HCT116 (cell line): ENCODE data around the gene S100A3. TPM values are rescaled to one million over a fixed set of nuclear protein-coding genes. Genes with fewer than 3 reads are reported as not detected.

Source experiments
- ATAC-seq: fragments of 200-7000 bp; cut with Tn5 transposase; 2 replicates; pipeline ENCODE4 v1.9.1; 2020; ENCODE audit warnings: mild to moderate bottlenecking, moderate library complexity
- Bru-seq: library from RNA; stranded (reverse); fragments of 400-500 nt; gene quantifications from one replicate; lab custom pipeline; 2021; lab: Mats Ljungman, UMichigan
- BruChase-seq, 2 experiments: library from RNA; stranded (reverse); fragments of 400-500 nt; gene quantifications; one replicate each; lab custom pipeline; 2021; lab: Mats Ljungman, UMichigan
- BruUV-seq: library from RNA; stranded (reverse); fragments of 400-500 nt; replicated peaks from 2 replicates; lab custom pipeline; 2021; lab: Mats Ljungman, UMichigan
- CTCF ChIA-PET: fragments of 300-600 bp; sonication (Branson Sonifier 250); formaldehyde crosslinking; loops from one replicate; lab custom pipeline; 2021; ENCODE audit warnings: antibody characterized with exemption; lab: Charles Lee
- POLR2A ChIA-PET: fragments of 300-600, 350-600 bp; sonication (Branson Sonifier 250); formaldehyde crosslinking; loops from one replicate; lab custom pipeline; 2021; ENCODE audit warnings: antibody characterized with exemption; lab: Charles Lee
- RAD21 ChIA-PET, 2 experiments: fragments of 300-600 bp; sonication (Branson Sonifier 250); formaldehyde crosslinking; loops; one replicate each; lab custom pipeline; 2023; ENCODE audit warnings: low total read pairs in 2 of 2; ENCODE audit not compliant: uncharacterized antibody in 2 of 2, unreplicated experiment in 2 of 2, low non-redundant PET in 1 of 2; lab: Charles Lee
- DNase-seq: peaks from one replicate; pipeline ENCODE4 v3.0.0-alpha.2; 2010; ENCODE audit warnings: low read depth, low spot score
- H2AFZ ChIP-seq: fragments of 200-600 bp; shearing (Covaris generic), sonication (generic); 2 replicates; pipeline ENCODE4 v1.6.1; 2017; ENCODE audit warnings: low read depth, mixed run types, mixed read lengths, antibody characterized with exemption, low read length; ENCODE audit not compliant: poor library complexity, severe bottlenecking
- H3K27ac ChIP-seq: 2 replicates; pipeline ENCODE4 v1.5.1; 2012; ENCODE audit warnings: low read depth, low read length
- H3K27me3 ChIP-seq: fragments of 200-600 bp; sonication (generic); 2 replicates; pipeline ENCODE4 v1.6.1; 2016; ENCODE audit warnings: mixed run types, low read length, mixed read lengths; ENCODE audit not compliant: insufficient read depth
- H3K36me3 ChIP-seq, 2 experiments: fragments of 200-500 bp in 1 of 2; fragments of 200-600 bp in 1 of 2; sonication (Bioruptor generic) in 1 of 2; sonication (generic) in 1 of 2; 2 replicates each; pipeline versions ENCODE4 v1.5.1 to v1.6.1; 2014 to 2016; ENCODE audit warnings: low read length in 2 of 2, inconsistent platforms in 1 of 2, mixed read lengths in 1 of 2, mixed run types in 1 of 2; ENCODE audit not compliant: insufficient read depth in 2 of 2, control insufficient read depth in 1 of 2
- H3K4me1 ChIP-seq, 2 experiments: fragments of 200-600 bp in 1 of 2; sonication (generic) in 1 of 2; 2 replicates each; pipeline versions ENCODE4 v1.5.1 to v1.6.1; 2012 to 2017; ENCODE audit warnings: low read length in 2 of 2, inconsistent platforms in 1 of 2, mild to moderate bottlenecking in 1 of 2, mixed read lengths in 1 of 2, mixed run types in 1 of 2, moderate library complexity in 1 of 2; ENCODE audit not compliant: insufficient read depth in 2 of 2, control insufficient read depth in 1 of 2
- H3K4me2 ChIP-seq: fragments of 200-600 bp; sonication (generic); 2 replicates; pipeline ENCODE4 v1.6.1; 2017; ENCODE audit warnings: mixed run types, low read length, mixed read lengths
- H3K4me3 ChIP-seq, 2 experiments: fragments of 200-600 bp in 1 of 2; sonication (generic) in 1 of 2; replicated peaks in 1 of 2; 2 replicates each; pipeline ENCODE4 v1.5.1; 2011 to 2016; ENCODE audit warnings: low read length in 2 of 2, control low read depth in 1 of 2, low read depth in 1 of 2, mild to moderate bottlenecking in 1 of 2, mixed read lengths in 1 of 2, mixed run types in 1 of 2
- H3K79me2 ChIP-seq: fragments of 200-600 bp; sonication (generic); 2 replicates; pipeline ENCODE4 v1.6.1; 2017; ENCODE audit warnings: mild to moderate bottlenecking, mixed run types, low read length, moderate library complexity, mixed read lengths; ENCODE audit not compliant: insufficient read depth
- H3K9ac ChIP-seq: fragments of 200-600 bp; sonication (generic); 2 replicates; pipeline ENCODE4 v1.6.1; 2016; ENCODE audit warnings: low read length, mixed read lengths
- H3K9me2 ChIP-seq: fragments of 200-600 bp; sonication (generic), shearing (Covaris generic); 2 replicates; pipeline ENCODE4 v1.6.1; 2017; ENCODE audit warnings: mixed run types, mild to moderate bottlenecking, moderate library complexity; ENCODE audit not compliant: insufficient read depth
- H3K9me3 ChIP-seq, 2 experiments: fragments of 200-500 bp in 1 of 2; fragments of 200-600 bp in 1 of 2; sonication (Bioruptor generic) in 1 of 2; sonication (generic) in 1 of 2; 2 replicates each; pipeline ENCODE4 v1.6.1; 2014 to 2017; ENCODE audit warnings: low read length in 2 of 2, mixed read lengths in 2 of 2, inconsistent platforms in 1 of 2, low read depth in 1 of 2, mild to moderate bottlenecking in 1 of 2, mixed run types in 1 of 2, moderate library complexity in 1 of 2; ENCODE audit not compliant: control insufficient read depth in 1 of 2, insufficient read depth in 1 of 2
- H4K20me1 ChIP-seq: fragments of 200-600 bp; sonication (generic), shearing (Covaris generic); 2 replicates; pipeline ENCODE4 v1.6.1; 2017; ENCODE audit warnings: mixed run types, mild to moderate bottlenecking, moderate library complexity; ENCODE audit not compliant: insufficient read depth
- CTCF ChIP-seq, 3 experiments: fragments of 200-600 bp in 1 of 3; sonication (generic) in 1 of 3; IDR thresholded peaks in 2 of 3; conservative IDR thresholded peaks in 1 of 3; 2 replicates each; pipeline ENCODE4 v1.5.1; 2012 to 2017; ENCODE audit warnings: low read depth in 2 of 3, low read length in 2 of 3, antibody characterized with exemption in 1 of 3, borderline replicate concordance in 1 of 3, control low read depth in 1 of 3, mild to moderate bottlenecking in 1 of 3, mixed read lengths in 1 of 3, mixed run types in 1 of 3, moderate library complexity in 1 of 3; ENCODE audit not compliant: insufficient read depth in 1 of 3
- ELF1 ChIP-seq: IDR thresholded peaks from 2 replicates; pipeline ENCODE4 v1.6.1; 2012; ENCODE audit warnings: low read depth, borderline replicate concordance
- POLR2A ChIP-seq: IDR thresholded peaks from 2 replicates; pipeline ENCODE4 v1.7.0; 2011; ENCODE audit warnings: borderline replicate concordance; ENCODE audit not compliant: insufficient read depth, insufficient read length; ENCODE audit errors: extremely low read depth
- POLR2AphosphoS5 ChIP-seq: IDR thresholded peaks from 2 replicates; pipeline ENCODE4 v1.6.1; 2011; ENCODE audit warnings: mild to moderate bottlenecking, low read depth, low read length, moderate library complexity
- TCF7L2 ChIP-seq: IDR thresholded peaks from 2 replicates; pipeline ENCODE4 v1.7.0; 2011; ENCODE audit warnings: borderline replicate concordance, inconsistent platforms; ENCODE audit not compliant: insufficient read depth, insufficient read length; ENCODE audit errors: extremely low read depth
- ZFX ChIP-seq: fragments of 450-650 bp; IDR thresholded peaks from 2 replicates; pipeline ENCODE4 v1.6.1; 2017
- intact Hi-C: fragments of 100-400 bp; cut with micrococcal nuclease; formaldehyde crosslinking; loops from 2 replicates; pipeline ENCODE4 v1.10.0; 2022
- long read RNA-seq: library from polyadenylated mRNA; unstranded; transcript quantifications from one replicate; pipeline ENCODE4 v2.0.0, GENCODE V29; 2021; ENCODE audit not compliant: unreplicated experiment
- polyA plus RNA-seq: library from polyadenylated mRNA; unstranded; fragments of >200 nt; gene quantifications from 2 replicates; pipeline ENCODE4 v1.2.1, GENCODE V29; 2012; ENCODE audit warnings: missing spikeins
- total RNA-seq: library from RNA; stranded (reverse); gene quantifications from one replicate; pipeline ENCODE4 v1.2.1, GENCODE V29; 2021; ENCODE audit not compliant: unreplicated experiment

S100A3 gene
- total RNA-seq (4.2 TPM), Bru-seq, nascent RNA (percentile 39 among the genes with signal in this experiment), BruChase-seq, experiment 1, labeled RNA remaining after a 6-hour chase (percentile 58 among the genes with signal in this experiment), BruChase-seq, experiment 2, labeled RNA remaining after a 2-hour chase (percentile 59 among the genes with signal in this experiment)
- polyA plus RNA-seq = 5.2 and 7.9 TPM in 2 replicates
- long read RNA-seq, partial matches to known transcripts = 1 of 2 reads
- long read RNA-seq, other reads (novel, unspliced or antisense) = 0 of 2 reads

GRCh38 chr1:153548722-153549688 is at the start of gene S100A3:
TSS of gene S100A3 (minus strand) at chr1:153549258. CDS start at chr1:153548485, 773 bp downstream.
- DNase-seq = no peak
- POLR2A ChIA-PET = interaction anchor here (1.1 to 8.1 kb wide), 3 partner anchors 14 to 17 kb away, joined by 3 to 78 read pairs (median 33); partner anchors contain the start of genes S100A2 and S100A6
- TF ChIP-seq ZFX (peak; percentile 20; the same call in 1 of the 2 replicates), CTCF (IDR thresholded peaks at IDR 0.05 in 2 of 3, conservative IDR thresholded peaks at IDR 0.05 in 1 of 3; ENCODE audit: borderline replicate concordance in 1 of 3, insufficient read depth in 1 of 3, low read depth in 2 of 3, low read length in 2 of 3) (0 out of 6 replicates have a peak, but pooled peaks of 1 of the 3 experiments have one; percentile 14), POLR2AphosphoS5 (peak; percentile 60), TCF7L2 (peak; percentile 25), POLR2A (no peak), ELF1 (no peak)
- TF ChIP-seq, all 23 proteins: peak for 4
- H3K4me1 ChIP-seq = peaks cover 74 to 95% of the 10 kb centered on the region in 2 experiments
- RAD21 ChIA-PET = no interaction called here
- no peaks in the 10 kb centered on the region for H3K9me3 ChIP-seq
- H3K36me3 ChIP-seq = no peaks in the 10 kb centered on the region
- H2AFZ ChIP-seq = no peak within 1 kb of the TSS
- H4K20me1 ChIP-seq = no peaks in the 10 kb centered on the region
- H3K4me2 ChIP-seq = peak within 1 kb of the TSS; percentile 77
- H3K27me3 ChIP-seq = no peaks in the 10 kb centered on the region
- CTCF ChIA-PET = no interaction called here
- BruUV-seq = no TSS peak
- peak within 1 kb of the TSS in 1 of 2 experiments; percentile 3; a peak in 1 of 4 replicates for H3K4me3 ChIP-seq
- no peaks in the 10 kb centered on the region for H3K9me2 ChIP-seq
- peak; percentile 56 for ATAC-seq
- H3K27ac ChIP-seq = peak within 1 kb of the TSS; percentile 97
- H3K9ac ChIP-seq = peak within 1 kb of the TSS; percentile 81
- intact Hi-C loops = loop anchor here (1.0 kb wide), 1 partner anchor 17 kb away; no protein-coding TSS in a partner anchor
- H3K79me2 ChIP-seq = peaks cover 14% of the 10 kb centered on the region; the same call in 1 of the 2 replicates
